T-helper 1 cell (primary cell): Measurements from ENCODE around the gene EWSR1.

Experiments
- DNase-seq, 5 donors: peaks; one replicate each; pipeline ENCODE4 v3.0.0-alpha.2; 2012 to 2020

The EWSR1 gene

DNA sequence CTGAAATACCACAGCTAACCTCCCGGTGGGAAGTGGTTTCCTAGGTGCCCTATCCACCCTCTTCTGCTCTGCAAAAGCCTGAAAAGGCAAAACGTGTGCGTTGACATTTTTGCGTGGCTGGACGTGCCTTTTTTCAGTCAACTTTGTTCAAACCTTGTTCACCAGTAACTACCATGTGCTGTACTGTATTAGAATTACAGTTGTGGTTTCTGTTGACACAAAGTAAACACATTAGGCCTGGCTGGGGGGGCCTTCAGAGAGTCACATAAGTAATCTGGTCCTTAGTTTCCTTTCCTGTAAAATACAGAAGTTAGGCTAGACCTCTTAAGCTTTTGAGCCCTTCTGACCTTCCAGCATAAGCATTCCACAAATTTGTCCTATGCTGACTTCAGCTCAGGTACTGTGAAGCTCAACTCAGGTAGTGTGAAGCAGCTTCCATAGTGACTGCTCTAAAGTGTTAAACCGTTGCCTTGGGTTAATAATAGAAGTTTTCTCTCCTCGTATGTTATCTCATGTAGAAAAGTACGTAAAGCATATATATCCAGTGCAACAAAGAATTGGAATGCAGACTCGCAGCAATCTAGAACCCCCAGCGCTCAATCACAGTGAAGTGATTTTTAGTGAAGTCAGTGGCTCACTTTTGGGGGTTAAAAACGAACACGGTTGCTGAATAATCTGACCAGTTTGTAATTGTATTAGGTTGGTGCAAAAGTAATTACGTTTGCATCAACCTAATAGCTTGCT, 1.8 kb downstream of the EWSR1 start:
- DNase-seq = peak in 1 of 5 donors; percentile 11

DNA sequence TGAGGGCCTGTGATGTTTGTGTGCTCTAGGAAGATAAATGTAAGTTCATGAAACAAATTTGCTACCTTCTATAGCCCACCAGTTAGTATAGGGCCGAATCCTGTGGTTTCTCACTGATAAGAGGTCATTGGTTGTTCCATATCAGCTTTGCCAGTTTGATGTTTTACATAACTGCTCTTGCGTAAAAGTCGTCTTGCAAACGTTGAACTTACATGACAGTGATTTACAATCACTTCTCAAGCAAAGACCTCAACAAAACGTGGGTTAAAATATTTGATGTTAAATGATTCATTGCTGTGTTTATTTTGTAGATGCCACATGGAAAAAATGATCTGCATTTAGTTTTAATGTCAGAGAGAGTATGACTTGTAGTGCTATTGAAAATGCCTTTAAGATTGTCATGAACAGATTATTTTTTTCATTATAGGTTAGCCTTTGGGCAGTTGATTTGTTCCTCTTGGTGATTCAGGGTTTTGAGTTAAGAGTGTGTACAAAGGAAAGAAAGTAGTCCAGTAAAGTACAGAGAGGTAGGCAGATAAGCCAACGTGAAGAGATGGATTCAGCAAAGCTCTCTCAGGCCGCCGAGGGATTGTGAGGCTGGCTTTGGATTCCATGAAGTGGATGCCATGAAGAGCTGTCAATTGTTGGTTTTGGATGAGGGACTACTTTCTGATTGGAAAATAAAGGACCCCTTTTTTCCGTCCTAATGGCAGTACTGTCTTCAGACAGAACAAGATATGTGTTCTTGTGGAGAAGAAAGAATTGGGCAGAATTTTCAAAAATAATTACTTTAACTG, 2.6 kb downstream of the EWSR1 start:
- DNase-seq = no peak

DNA sequence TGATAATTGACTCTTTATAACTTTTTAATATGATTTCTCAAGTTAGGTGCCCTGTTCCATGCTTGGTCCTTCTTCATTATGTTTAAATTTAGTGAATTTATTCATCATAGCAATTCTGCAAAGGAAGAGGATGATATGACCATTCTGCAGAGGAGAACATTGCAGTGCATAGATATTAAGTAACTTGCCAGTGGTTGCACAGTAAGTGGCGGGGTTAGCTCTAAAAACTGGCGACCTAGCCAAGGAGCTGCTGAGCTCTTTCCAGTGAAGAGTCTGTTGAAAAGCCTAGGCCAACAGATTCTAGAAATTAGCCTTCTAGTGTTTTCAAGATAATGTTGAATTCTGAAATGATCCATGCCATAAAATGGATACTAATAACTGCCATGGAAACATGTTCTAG, 4.6 kb downstream of the EWSR1 start:
- no peak for DNase-seq

DNA sequence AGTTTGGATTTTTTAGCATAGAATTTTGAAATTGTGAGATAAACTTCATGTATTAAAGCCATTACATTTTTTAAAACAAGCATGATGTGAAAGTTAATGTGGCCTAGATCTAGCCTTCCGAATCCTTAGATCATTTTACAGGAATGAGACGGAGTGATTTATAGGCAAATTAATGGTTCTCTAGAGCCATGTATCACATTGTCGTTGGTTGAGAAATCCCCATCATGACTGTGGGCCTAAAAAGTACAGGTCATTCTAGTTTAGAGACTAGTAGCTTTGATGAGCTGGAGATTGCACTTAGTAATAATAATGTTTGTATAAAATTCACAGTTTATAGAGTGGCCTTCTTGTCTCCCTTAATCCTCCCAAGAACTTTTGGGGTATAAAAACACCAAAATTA, 7.1 kb downstream of the EWSR1 start:
- DNase-seq = no peak

DNA sequence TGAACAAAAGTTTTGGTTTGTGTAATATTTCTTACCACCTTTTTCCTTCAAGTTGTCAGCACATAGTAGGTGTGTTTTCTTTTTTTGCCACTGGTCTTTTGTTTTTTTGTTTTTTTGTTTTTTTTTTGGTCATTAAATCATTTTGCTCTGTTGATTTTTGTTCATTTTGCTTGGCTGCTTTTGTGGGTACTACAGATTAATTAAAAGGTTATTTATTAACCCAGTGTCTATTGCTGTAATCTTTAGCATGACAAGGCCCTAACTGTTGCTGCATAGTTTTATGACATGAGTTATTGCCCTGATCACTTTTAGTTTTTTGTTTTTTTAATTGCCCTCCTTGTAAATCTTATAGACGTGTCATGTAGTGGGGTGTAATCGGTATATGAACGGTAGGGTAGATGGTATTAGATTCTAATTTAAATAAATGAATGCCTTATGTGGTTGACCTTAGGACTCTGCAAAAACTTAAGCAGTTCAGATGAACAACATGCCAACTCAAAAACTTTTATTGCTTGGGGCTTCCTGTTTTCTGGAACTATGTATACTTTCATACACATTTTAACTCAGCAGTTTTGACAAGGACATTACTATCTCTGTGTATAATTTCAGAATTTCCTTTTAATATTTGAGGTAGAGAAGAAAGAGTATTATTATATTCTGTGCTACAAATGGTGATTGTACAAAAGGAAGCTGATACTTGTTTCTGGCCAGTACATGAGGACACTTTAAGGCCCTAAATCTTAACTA, 7.9 kb downstream of the EWSR1 start:
- DNase-seq = no peak

DNA sequence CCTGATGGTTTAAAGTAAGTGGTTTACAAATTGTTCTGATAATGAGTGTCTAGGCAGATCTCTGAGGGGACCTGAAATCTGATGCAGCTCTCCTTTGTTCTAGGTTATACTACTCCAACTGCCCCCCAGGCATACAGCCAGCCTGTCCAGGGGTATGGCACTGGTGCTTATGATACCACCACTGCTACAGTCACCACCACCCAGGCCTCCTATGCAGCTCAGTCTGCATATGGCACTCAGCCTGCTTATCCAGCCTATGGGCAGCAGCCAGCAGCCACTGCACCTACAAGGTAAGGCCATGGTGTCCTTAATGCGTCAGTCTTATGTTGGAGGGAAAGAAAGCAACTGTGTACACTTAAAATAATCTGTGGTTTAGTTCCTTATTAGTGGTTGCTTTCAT, 9.9 kb downstream of the EWSR1 start:
- no peak for DNase-seq

DNA sequence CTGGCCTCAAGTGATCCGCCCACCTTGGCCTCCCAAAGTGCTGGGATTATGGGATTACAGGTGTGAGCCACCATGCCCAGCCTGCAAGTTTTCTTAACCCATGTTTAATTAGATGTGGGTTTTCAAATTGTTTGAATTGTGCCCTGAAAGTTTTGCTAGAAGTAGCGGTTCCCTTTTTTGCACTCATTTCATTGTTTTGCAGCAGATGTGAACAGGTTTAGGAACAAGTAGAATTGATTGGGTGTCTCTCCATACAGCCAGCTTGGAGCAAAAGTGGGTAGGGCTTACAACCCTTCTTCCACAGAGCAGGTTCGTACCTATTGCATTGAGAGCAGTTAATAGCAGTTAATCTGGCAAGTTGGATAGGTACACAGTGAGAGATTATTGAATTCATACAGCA, 16.1 kb downstream of the EWSR1 start:
- DNase-seq = no peak

DNA sequence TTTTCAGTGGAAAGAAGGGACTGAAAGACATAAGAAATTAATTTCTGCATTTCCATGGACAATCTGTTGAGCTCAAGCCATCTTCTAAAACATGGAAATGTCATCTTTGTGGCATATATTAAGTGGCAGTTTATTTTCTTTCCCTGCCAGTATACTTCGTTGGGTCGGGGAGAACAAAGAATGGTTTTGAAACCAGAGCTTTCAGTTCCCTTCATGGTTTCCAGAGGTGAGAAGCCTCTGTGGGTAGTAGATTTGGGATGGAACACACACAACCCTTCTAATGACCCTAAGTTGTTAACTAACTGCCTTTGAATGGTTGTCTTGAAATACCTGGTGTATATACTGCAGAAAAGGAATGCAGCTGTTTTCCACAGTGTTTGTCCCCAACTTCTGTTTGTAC, 20.8 kb downstream of the EWSR1 start:
- no peak for DNase-seq

DNA sequence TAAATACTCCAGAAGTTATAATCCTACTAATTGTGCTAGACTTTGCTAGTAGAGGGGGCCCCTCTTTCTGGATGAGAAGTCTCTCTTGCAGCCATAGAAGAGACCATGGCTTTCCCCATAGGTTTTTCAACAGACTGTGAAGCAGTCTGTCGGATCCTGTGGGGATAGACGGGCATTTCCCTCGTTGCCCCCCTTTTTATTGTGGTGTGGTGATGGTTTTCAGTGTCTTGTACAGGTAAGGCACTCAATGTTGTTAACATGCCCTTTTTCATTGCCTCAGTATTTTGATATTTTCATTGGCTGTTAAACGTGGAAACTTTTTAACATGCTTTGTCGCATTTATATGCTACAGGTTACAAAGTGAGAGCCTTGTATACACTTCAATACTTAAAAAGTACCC, 22.0 kb downstream of the EWSR1 start:
- no peak for DNase-seq

DNA sequence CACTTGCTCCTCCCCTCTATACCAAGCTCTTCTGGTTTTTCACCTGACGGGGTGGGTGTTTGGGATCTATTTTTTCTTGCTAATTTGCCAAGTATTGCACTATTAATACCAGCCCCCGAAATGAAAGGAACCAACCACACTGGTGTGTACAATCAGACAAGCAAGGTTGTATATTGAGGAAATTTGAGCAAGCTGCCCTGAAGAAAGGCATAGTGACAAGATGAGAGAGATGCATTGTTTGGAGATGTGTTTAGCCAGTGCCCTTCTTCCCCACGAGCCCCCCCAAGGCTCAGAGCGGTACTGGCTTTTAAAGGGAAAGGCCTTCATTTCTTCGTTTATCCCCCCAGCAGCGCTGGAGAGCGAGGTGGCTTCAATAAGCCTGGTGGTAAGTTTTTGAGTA, 23.1 kb downstream of the EWSR1 start:
- no peak for DNase-seq

DNA sequence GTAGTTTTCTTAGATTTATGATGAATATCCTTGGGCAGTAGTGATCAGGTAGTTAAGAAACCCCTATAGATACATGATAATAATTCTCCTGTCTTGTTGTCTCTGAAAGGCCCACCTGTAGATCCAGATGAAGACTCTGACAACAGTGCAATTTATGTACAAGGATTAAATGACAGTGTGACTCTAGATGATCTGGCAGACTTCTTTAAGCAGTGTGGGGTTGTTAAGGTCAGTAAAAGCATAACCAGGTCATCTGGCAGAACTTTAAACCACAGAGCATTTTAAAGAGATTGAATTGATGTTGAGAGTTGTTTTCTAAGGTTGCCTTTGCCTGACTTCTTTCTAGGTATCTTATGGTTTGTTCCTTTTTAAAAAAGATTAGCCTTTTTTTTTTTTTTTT, 24.3 kb downstream of the EWSR1 start:
- no peak for DNase-seq

DNA sequence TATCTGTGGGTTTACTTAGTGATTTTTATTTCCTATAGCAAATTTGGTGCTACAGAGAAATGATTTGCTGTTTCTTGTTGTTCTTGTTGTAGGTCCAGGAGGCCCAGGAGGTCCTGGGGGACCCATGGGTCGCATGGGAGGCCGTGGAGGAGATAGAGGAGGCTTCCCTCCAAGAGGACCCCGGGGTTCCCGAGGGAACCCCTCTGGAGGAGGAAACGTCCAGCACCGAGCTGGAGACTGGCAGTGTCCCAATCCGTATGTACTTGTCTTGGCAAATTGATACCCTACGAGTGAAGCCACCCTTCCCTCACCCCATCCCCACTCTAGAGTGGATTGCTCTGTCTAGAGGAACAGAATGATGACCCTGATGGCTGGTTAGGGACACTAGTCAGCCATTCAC, 30.6 kb downstream of the EWSR1 start:
- no peak for DNase-seq

DNA sequence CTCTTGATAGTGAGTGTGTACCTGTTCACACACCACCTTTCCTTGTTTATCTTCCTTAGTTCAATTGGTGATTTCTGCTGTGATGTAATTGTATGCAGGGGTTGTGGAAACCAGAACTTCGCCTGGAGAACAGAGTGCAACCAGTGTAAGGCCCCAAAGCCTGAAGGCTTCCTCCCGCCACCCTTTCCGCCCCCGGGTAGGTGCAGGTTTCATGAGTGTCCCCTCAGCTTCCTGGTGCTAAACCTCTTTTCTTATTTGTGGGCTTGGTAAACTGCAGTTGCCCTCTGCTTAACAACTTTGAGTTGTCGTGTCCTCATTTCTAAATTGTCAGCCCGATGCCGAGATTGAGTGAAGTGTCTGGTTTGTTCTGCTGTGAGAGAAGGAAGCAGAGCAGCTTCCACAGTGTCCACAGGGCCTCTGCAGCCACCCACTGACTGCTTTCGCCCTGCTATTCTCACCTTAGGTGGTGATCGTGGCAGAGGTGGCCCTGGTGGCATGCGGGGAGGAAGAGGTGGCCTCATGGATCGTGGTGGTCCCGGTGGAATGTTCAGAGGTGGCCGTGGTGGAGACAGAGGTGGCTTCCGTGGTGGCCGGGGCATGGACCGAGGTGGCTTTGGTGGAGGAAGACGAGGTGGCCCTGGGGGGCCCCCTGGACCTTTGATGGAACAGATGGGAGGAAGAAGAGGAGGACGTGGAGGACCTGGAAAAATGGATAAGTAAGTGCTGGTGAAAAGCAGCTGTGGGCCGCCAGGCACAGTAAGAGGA, 31.2 kb downstream of the EWSR1 start:
- no peak for DNase-seq

DNA sequence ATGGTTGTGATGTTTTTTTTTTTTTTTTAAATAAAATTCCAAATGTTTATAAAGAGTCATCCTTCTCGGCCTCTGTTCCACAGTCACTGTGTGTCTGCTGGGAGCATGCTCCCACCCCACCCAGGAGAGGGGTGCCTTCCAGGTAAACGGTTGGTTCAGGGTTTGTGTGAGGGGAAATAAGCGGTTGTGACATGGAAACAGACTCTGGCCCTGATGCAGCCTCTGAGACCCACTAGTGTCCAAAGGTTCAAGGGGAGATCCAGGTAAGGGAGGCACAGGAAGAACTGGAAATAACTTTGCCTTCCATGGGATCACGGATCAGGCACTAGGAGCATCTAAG, 32.4 kb downstream of the EWSR1 start:
- DNase-seq = no peak

DNA sequence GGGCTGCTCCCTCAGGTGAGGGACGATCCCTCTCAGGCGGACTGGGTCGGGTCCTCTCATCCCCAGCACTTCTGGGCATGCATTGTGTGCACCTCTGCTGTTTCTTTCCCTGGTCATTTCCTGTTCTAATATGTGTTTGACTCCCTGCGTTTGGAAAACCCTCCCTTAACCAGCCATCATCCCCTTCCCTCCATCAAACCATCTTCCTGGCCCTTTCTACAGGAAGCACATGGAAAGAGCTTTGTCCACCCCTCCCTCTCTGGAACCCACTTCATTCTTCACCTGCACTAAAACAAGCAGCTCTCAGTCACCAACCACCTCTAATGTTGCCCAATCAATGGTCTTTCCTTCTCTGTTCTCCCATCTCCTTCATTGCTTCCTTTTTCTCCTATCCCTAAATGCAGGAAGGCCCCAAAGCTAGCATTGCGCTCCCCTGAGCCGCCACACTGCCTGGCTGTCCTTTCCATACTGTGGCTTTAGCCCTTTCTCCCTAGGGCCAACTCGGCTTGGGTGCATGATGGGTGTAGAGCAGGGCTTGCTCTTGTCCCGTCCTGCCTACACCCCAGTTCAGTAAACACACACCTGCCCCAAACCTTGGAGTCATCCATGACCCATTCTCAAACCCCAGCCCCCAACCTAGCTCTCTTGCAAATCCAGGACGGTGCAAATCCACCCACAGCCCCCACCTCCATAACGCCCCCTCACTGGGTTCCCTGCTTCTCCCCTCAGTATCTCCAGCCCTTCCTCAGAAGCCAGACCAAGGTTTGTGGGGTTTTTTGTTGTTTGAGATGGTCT, 32.9 kb downstream of the EWSR1 start:
- no peak for DNase-seq

DNA sequence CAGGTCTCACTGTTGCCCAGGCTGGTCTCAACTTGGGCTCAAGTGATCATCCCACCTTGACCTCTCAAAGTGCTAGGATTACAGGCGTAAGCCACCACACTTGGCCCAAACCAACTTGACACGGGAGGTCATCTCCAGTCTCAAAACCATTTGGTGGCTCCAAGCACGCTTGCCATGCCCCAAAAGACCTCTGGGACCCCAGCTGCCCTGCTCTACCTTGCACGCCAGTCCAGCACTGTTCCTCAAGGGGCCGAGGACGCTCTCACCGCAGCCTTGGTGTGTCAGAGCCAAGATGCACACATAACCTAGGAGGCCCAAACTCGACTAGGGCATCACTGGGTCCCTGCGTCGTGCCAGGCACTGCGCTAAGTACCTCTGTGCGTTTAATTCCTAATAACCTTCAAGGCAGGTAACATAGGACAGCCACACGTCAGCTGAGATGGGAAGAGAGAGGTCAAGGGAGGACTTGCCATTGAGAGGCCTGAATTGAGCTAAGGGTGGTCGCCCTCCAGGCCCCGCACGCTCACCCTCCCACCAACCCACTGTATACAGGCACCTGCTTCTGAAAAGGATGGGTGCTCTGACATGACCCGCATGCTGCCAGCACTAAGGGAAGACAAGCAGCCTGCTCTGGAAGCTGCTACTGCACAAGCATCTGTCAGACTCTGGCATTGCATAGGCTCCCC, 33.8 kb downstream of the EWSR1 start:
- DNase-seq = no peak

DNA sequence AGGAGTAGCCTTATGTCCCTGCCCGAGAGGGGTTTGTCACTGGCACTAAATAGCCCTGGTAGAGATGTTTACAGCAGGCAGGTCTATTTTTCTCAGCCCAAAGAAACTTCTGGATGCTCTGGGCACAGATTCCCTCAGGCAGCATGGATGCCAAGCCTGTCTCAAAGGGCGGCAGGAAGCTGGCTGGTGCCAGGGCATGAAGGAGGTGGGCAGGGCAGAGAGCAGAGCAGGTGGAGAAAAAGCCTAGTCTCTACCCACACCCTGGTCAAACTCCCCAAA, 34.3 kb downstream of the EWSR1 start:
- DNase-seq = no peak

DNA sequence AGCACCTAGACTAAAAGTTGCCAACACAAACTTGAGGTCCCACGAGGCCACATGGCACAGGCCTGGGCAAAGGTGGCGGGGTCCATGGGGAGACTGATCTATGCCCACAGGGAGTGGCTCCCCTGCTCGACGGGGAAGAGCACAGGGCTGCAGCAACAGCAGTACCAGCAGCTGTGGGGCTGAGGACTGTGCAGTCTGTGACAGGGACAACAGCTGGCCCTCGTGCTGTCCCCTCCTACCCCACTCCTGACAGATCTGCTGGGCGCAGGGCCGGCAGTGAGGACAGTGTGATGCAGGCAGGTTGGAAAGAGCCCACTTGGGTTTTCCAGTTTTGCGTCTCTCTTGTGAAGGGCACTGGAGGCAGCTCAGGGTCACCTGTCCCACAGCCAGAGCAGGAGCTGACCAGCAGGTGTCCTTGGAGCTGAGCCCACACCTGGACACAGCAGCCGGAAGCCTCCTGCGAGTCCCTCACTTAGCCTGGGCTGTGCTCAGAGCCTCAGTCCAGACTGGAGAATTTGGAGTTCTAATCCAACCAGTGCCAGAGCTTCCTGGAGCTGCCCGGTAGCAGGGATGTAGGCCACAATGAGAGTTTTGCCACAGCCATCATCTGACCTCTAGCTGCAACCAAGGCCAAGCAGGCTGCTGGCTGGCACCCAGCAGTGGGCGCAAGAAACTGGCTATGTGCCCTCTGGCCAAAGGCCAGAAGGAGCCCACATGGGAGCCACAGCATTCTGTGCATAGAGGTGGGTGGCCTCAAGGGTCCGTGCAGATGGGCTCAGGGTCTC, 34.8 kb downstream of the EWSR1 start:
- DNase-seq = no peak

DNA sequence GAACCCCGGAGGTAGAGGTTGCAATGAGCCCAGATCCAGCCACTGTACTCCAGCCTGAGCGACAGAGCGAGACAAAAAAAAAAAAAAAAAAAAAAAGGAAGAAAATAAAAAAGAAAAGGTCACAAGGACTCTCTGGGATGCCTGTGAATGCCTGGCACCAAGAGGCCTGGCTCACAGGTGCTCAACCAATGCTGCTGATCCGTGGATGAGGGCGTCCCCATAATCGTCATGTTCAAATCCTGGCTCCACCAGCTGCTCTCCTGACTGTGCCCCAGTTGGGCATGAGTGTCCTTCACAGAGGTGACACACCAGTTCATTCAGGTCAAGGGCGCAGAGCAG, 37.7 kb downstream of the EWSR1 start:
- DNase-seq = no peak

DNA sequence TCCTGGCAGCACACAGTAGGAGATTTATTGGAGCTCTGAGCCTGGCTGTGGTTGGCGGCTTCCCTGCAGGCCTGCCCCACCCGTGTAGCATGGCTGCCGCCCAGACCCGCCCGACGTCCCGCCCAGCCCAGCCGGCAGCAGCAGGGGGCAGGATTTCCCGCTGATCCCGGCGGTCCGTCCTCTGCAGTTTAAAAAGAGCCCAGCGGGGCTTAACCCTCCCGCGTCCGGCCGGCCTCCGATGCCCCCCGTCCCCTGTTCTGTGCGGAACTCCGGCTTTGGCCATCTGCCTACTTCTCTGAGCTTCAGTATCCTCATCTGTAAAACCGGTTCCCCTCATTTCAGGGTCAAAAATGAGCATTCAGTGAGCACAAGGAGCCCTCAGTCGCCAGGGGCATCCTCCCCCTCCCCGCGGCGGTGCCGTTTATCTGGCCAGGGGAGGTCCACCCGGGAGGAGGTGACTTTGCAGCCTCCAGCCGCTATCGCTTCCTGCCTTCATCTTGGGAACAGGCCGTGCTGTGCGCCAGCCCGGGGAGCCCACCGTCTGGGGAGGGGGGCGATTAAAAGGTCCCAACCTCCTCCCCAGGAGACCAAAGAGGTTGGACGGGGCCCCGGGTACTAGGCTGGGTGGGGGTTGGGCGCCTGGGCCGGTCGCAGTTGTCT, 38.2 kb downstream of the EWSR1 start, which contains the start of gene GAS2L1:
Gene GAS2L1, plus strand, starts transcription at position 476 of the 660 bp plus-strand sequence. CDS start 1,456 bp downstream, outside the sequence.
- DNase-seq = peak in 2 of 5 donors; percentile 19 to 54
